ENCODE data around the gene TMC2.
"Not testable (repeated sequence)": the region's sequence is repeated elsewhere in the genome, so short reads cannot be mapped to it uniquely, and the experiment has no call there.

The TMC2 gene

GRCh38 chr20:2536560-2536986 lies at the start of gene TMC2:
Gene TMC2, plus strand, starts transcription at chr20:2536573. Its CDS starts 49 bp downstream, at chr20:2536622.
- DNase-seq: no peak

GRCh38 chr20:2502808-2503384 lies 33.5 kb upstream of the TMC2 start:
- not testable (repeated sequence) for DNase-seq

- not testable (repeated sequence) for DNase-seq
Observed at GRCh38 chr20:2504803-2505202, 31.6 kb upstream of the TMC2 start.

- not testable (repeated sequence) for DNase-seq
Observed at GRCh38 chr20:2506426-2506825, 29.9 kb upstream of the TMC2 start.

- DNase-seq: no peak
Observed at GRCh38 chr20:2507464-2507863, 28.9 kb upstream of the TMC2 start.

- no peak for DNase-seq
Observed at GRCh38 chr20:2507875-2508630, 28.3 kb upstream of the TMC2 start.

- peak; percentile 62 to 72 for DNase-seq
Observed at GRCh38 chr20:2508631-2509467, 27.5 kb upstream of the TMC2 start, which contains the start of gene ZNF343. Gene ZNF343, minus strand, starts transcription at chr20:2508915. Its CDS starts 15,020 bp downstream, at chr20:2493895.

- no peak for DNase-seq
Observed at GRCh38 chr20:2509468-2509781, 26.9 kb upstream of the TMC2 start.

GRCh38 chr20:2509794-2510193 lies 26.6 kb upstream of the TMC2 start:
- no peak for DNase-seq

GRCh38 chr20:2515203-2515602 lies 21.2 kb upstream of the TMC2 start:
- no peak for DNase-seq

GRCh38 chr20:2516399-2516798 lies 20.0 kb upstream of the TMC2 start:
- DNase-seq: no peak

GRCh38 chr20:2518096-2518495 lies 18.3 kb upstream of the TMC2 start:
- DNase-seq: no peak

- no peak for DNase-seq
Observed at GRCh38 chr20:2518558-2518957, 17.8 kb upstream of the TMC2 start.

GRCh38 chr20:2519115-2519809 lies 17.1 kb upstream of the TMC2 start:
- DNase-seq: no peak

GRCh38 chr20:2520617-2521016 lies 15.8 kb upstream of the TMC2 start:
- no peak for DNase-seq

GRCh38 chr20:2521369-2522305 lies 14.7 kb upstream of the TMC2 start:
- peak in 1 of 2 experiments; percentile 41 for DNase-seq

- DNase-seq: not testable (repeated sequence)
Observed at GRCh38 chr20:2522826-2523429, 13.4 kb upstream of the TMC2 start.

- peak; percentile 68 to 85 for DNase-seq
Observed at GRCh38 chr20:2523919-2524708, 12.3 kb upstream of the TMC2 start.

- DNase-seq: peak in 1 of 2 experiments; percentile 18
Observed at GRCh38 chr20:2524709-2525506, 11.5 kb upstream of the TMC2 start.

GRCh38 chr20:2526218-2526583 lies 10.2 kb upstream of the TMC2 start:
- DNase-seq: not testable (repeated sequence)
